GM19238 (cell line): ENCODE data around the gene KRT84.

Source experiments
- DNase-seq: peaks from one replicate; pipeline ENCODE4 v3.0.0; 2011; ENCODE audit warnings: low spot score; ENCODE audit not compliant: insufficient read length

Gene KRT84

GRCh38 chr12:52362118-52362726 is 23.2 kb downstream of the KRT84 start:
- no peak for DNase-seq

- DNase-seq = no peak
Measured at GRCh38 chr12:52361553-52361952, 23.9 kb downstream of the KRT84 start.

DNA sequence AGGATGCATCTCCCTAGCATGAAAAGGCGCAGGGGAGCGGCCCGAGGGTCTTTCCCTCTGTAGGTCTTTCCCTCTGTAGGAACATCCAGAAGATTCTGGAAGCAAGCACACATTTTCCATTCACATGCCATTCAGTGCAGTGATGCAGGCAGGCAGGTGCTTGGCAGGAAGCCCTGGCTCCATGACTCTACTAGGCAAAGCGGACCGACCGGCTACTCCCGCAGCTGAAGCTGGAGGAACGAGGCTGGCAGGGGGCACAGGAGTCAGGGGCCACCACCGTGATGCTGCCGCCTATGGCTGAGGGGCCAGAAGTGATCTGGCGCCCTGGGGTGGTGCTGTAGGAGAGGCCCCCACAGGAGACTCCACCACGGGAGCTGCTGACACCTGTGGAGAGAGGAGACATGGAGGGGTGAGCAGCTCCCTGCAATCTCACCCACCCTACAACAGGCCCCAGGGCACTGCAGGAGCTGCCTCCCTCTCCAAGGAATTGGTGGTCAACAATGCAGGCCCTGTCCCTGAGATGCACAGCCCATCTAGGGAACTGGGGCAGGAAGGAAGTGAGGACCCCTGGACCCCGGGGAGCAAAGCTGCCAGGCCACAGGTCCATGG is 24.7 kb downstream of the KRT84 start:
- no peak for DNase-seq

DNA sequence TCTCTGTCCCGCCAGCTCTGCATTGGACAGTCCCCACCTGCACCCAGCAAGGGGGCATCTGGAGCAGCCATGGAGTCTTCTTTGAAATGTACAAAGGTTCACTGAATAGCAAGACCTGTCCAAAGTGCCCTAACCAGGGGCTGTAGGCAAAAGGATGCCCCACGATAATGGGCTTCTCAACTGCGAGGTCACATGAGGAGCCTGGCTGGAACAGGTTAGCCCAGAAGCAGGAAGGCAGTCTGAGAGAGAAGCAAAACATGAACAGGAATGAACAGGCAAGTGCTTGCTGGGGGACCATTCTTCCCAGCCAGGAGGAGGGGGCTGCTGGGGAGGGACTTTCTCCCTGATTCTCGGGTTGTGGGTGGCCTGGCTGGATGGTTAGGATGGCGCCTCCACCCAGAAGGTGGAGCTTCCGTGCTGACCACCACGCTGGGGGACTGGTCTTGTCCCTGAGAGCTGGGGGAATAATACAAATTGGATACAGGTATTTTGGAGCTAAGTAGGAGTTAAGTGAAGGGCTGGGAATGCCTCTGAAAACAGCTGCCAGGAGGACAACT is 25.3 kb downstream of the KRT84 start:
- no peak for DNase-seq

DNA sequence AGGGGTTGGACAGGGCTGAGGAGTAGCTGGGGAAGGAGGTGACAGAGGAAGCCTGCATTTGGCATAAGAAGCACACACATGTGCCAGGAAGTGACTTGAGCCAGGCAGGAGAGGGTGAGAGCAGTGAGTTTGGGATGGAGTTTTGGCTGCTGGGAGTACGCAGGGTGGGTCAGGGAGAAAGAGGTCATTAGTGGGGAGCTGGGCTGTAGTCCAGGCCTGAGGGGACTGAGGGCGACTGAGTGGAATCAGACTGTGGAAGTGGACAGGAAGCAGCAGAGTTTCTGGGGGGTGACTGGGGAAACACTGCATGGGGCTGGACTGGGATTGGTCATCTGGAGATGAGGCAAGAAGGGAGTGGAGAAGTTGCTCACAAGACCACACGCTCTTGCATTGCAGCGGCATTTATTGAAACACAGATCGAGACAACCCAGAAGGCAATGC is 25.8 kb downstream of the KRT84 start:
- no peak for DNase-seq

GRCh38 chr12:52358575-52359350 is 26.7 kb downstream of the KRT84 start:
- peak; percentile 82 for DNase-seq

- DNase-seq = no peak
Measured at GRCh38 chr12:52356762-52357580, 28.5 kb downstream of the KRT84 start.

GRCh38 chr12:52356031-52356761 is 29.3 kb downstream of the KRT84 start:
- DNase-seq = no peak

GRCh38 chr12:52355176-52355575 is 30.3 kb downstream of the KRT84 start:
- DNase-seq = no peak

GRCh38 chr12:52354200-52354599 is 31.3 kb downstream of the KRT84 start:
- DNase-seq = no peak

DNA sequence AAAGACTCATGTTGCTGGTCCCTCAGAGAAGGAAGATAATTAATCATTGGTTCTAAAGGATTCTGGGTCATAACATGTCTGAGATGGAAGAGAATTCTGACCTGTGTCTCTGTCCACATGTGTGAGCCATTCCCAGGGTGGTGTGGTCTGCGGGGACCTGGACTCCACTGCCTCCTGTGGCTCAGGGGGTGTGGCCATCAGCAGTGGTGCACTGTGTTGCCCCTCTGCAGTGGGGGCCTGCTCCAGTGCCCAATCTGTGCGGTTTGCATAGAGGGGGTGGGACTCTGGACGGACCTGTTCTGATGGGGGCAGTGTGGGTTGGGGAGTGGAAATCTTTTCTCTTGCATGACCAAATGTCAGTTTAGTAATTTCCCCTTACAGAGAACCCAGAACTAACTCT is 31.7 kb downstream of the KRT84 start:
- no peak for DNase-seq

DNA sequence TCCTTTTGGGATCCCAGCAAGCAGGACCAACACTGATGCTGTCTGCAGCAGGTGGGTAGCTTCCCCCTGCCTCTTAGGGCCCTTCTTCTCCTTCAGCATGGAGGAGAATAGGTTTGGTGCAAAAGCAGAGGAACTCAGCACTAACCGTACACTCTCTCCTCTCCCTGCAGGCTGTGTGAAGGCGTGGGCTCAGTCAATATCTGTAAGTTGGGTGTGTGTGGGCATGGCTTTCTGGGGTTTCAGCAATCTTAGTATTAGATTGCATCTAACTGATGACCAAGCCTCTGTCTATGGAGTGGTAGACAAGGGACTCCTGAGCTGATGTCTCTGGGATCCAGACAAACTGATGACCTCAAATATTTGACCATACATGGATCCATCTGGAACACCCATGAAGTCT is 32.5 kb downstream of the KRT84 start:
- DNase-seq = no peak

DNA sequence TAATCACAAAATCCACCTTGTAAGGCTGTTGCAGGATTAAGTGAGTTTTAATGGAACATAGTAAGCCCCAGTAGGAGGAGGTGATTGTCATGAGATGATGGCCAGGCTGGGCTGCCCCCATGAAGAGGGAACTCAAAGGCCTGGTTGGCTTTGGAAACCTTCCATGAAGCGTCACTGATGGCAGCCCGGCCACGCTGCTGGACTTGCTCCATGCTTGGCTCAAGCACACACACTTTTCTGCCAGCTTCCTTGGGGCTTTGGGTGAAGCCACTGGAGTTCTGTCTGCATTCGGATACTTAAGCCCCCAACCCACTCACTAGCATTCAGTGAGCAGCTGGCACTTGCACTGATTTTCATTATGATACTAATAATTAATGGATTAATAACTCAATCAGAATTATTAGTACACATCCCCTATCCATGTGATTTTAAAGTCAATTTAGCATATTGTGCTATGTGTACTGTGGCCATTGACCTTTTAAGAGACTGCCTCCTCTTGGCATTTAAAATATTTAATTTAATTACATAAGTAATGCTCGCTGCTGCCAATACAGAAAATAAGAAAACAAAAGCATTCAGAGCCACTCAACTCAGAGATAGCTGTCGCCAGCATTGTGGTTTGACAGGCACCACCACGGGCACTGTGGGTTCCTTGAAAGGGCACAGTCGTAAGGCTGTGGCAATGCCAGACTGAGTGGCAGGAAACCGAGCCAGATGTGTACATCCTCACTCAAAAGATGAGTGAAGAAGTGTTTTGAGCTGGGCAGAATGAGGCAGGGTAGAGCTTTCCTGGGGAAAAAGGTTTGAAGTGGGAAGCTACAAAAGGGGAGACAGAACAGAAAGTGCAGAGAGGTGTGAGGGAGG is 34.0 kb downstream of the KRT84 start:
- DNase-seq = no peak

DNA sequence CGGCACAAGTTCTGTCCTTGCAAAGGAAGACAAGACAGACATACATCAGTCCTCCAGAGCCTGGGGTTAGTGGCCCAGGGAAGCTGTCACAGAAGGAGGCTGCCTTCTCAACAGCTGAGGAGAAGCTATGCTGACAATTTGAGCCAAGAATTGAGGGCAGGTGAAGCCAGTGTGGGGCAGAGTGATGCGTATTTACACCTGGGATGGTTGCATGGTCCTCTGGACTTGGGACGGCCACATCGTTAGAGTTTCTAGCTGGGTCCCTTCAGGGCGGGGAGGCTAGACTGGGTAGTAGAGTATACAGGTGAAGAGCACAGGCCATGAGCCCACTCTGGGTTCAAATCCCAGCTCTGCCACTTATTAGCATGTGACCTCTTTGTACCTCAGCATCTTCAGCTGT is 34.7 kb downstream of the KRT84 start:
- DNase-seq = no peak

DNA sequence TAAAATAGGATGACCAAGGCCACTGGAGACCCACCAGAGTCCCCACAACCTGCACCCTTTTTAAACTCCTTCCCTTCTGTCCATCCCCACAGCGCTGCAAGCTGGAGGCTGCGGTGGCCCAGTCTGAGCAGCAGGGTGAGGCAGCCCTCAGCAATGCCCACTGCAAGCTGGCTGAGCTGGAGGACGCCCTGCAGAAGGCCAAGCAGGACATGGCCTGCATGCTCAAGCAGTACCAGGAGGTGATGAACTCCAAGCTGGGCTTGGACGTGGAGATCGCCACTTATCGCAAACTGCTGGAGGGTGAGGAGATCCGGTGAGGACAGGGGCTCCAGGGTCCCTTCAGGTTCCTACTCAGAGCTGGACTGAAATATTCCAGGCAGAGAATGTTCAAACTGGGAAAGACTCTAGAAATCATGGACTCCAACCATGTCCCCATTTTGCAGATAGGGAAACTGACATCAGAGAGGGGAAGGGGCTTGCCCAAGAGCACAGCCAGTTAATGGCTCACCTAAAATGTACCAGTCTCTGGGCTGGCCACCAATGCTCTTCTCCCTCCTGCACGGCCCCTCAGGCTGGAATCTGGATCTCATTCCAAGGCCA is 35.3 kb downstream of the KRT84 start:
- DNase-seq = no peak

DNA sequence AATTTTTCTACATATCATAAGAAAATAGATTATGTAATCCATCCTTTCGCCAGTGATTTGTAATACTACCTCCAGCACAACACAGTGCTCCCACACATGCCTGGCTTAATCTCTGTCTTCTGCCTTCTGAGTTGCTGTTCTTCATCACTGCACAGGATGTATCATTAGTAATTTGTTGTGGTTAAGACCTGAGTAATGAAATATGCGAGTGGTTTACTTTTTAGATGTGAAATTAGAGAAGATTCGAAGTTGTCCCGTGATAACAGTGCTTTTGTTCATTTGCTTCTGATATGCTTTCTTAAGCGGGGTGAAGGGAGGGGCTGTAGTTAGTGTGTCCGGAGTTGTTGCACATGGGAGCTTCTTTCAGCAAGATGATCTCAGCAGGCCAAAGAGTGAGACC is 36.3 kb downstream of the KRT84 start:
- no peak for DNase-seq

GRCh38 chr12:52347551-52348510 is 37.6 kb downstream of the KRT84 start:
- no peak for DNase-seq

GRCh38 chr12:52347016-52347415 is 38.4 kb downstream of the KRT84 start:
- no peak for DNase-seq
